Measurements from ENCODE around the gene SLF2.

- no peak for TF ChIP-seq CTCF (IDR thresholded peaks at IDR 0.05; ENCODE audit: control extremely low read depth in 1 of 3, insufficient read depth in 1 of 3, low read depth in 1 of 3, low read length in 3 of 3)
- TF ChIP-seq ZNF274 (IDR thresholded peaks at IDR 0.05; ENCODE audit: borderline replicate concordance, extremely low read depth, low read length) = no peak
- no peak for TF ChIP-seq SP2 (IDR thresholded peaks at IDR 0.05; ENCODE audit: low read length)
- no peak for TF ChIP-seq CHD2 (IDR thresholded peaks at IDR 0.05; ENCODE audit: low read length)
- TF ChIP-seq POLR2A (IDR thresholded peaks at IDR 0.05; ENCODE audit: control extremely low read depth in 1 of 2, low read depth in 2 of 2, low read length in 2 of 2) = no peak
- no peak for TF ChIP-seq TAF1 (IDR thresholded peaks at IDR 0.05; ENCODE audit: low read depth, low read length)
- TF ChIP-seq RAD21 (IDR thresholded peaks at IDR 0.05 in 1 of 2, conservative IDR thresholded peaks at IDR 0.05 in 1 of 2; ENCODE audit: low read depth in 2 of 2, low read length in 2 of 2) = no peak
These were observed 58.4 kb downstream of the SLF2 start for GRCh38 chr10:100970914-100971811.
